GM21447 (cell line): Measurements from ENCODE around the gene DPEP1.
"Not testable (repeated sequence)": the region's sequence is repeated elsewhere in the genome, so short reads cannot be mapped to it uniquely, and the experiment has no call there.

ENCODE experiments used
- ATAC-seq: cut with Tn5 transposase; IDR thresholded peaks from one replicate; pipeline ENCODE4 v1.9.1; 2021; ENCODE audit not compliant: unreplicated experiment

The DPEP1 gene

DNA sequence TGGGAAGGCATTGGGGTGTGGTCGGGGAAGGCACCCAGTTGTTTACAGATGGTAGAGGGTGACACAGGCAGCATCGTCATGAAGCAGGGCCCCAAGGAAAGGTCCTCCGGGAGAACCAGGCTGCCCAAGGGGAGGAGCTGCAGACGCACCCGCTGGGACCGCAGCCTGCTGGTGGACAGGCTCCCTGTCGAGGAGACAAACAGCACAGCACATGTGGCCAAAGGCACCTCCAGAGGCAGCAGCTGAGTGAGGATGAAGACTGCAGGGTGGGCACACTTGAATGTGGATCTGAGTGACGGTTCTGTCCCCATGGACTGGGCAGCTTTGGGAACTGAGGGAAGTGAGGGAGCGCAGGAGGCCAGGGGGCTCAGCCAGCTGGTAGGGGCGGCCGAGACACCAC is 31.7 kb downstream of the DPEP1 start:
- ATAC-seq: no peak

DNA sequence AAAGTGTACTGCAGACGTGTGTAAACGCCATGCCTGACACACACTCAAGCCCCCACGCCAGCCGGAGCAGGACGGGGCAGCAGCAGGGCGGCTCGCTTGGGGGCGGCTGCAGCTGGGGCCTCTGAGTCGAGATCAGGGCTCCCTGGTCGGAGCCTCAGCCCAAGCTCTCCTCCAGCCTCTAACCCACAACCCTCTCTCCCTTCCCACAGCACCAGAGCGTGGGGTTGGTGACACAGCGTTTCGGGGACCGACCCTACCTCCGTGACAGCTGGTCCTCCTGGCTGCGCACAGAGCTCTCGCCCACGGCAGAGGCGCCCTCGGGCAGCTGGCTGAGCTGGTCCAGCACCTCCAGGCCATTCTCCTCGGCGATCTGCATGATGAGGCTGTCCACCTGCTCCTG is 32.8 kb downstream of the DPEP1 start:
- ATAC-seq: no peak

- no peak for ATAC-seq
Measured at GRCh38 chr16:89646906-89647305, 33.5 kb downstream of the DPEP1 start.

- ATAC-seq: no peak
Measured at GRCh38 chr16:89651584-89651983, 38.1 kb downstream of the DPEP1 start.

DNA sequence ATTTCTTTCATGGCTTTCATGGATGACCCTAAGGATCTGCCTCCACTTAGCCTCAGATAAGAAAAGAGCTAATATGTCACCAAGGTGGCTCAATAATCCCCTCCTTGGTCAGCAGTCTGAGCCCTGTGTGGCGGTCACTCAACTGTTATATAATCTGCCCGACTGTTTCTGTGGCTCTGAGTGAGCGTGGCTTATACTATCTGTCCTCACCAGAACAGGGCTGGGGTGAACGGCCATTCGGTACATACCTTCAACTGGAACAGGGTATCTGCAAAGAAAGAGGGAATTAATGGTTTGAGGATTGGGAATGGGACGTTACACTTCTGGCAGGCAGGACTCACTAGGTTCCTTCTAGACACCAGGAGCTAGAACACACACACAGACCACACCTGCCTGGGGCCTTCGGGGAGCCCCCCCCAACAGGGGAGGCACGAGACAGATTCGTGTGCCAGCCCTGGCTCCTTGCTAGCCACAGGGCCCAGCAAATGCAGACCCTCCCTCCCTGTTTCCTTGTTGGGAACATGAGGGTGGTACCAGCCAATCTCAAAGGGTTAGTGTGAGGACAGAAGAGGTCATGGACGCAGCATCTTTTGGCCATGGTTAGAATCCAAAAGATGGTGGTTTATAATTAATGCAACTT is 40.3 kb downstream of the DPEP1 start:
- ATAC-seq: no peak

- ATAC-seq: no peak
Measured at GRCh38 chr16:89655062-89655643, 41.7 kb downstream of the DPEP1 start.

DNA sequence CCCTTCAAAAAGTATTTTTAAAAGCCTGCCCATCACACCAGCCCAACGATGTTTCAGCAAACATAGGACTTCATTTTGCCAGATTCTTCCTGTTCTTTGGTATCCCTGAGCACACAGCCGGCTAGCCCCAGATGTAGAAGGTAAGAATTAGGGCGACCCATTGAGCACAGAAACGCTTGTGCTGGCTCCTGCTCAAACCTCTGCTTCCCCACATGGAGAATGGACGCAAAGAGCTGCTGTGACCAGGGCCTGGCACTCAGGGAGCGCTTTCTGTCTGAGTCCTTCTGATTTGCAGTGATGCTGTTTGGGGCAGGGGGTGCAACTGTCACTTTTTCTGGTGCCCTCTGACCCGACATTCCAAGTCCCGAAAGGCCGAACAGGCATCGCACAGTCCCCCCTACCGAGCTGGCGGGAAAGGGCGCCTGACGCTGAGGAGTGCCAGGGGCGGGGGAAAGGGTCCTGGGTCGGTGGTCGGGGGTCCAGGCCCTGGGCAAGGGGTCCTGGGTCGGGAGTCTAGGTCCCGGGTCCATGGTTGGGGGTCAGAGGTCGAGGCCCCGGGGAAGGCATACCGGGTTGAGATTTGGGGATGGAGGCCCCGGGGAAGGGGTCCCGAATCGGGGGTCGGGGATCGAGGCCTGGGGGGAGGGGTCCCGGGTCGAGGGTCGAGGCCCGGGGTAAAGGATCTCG is 43.1 kb downstream of the DPEP1 start:
- no peak for ATAC-seq

DNA sequence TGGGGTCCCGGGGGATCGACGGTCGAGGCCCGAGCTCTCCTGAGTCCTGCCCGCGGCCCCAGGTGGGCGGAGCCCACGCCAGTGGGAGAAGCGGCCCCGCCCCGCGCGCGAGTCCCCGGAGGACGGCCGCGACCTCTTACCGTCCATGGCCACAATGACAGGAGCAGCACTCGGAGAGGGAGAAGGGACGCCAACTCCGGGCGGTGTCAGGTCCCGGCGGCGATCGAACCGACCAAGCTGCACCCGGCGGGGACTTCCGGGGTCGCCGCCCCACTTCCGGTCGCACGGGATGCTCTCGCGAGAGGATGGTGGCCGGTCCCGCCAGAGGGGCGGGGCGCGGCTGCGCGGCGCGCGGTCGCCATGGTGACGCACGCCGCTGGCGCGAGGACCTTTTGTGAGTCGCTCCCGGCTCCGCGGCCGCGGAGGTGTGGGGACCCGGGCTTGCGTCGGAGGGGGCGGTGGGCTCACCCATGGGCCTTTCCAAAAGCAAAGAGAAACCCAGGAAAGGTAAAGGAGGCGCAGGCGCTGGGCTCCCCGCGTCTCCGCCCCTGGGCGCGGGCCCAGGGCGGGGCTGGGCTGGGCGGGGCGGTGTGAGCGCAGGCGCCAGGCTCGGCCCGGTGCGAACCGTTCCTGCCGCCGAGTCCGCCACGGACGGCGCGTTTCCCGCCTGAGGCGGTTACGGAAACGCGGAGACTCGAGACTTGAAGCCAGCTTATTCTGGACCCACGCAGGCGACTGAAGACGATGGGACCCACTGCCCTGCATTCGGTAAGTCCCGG is 44.2 kb downstream of the DPEP1 start, which contains the start of the genes CHMP1A and SPATA33:
Gene CHMP1A, minus strand, starts transcription at position 267 of the 779 bp plus-strand sequence. Its CDS starts 120 bp downstream, at position 147.
Gene SPATA33, plus strand, starts transcription at position 395 of the 779 bp plus-strand sequence. Its CDS starts 76 bp downstream, at position 471.
- peak; percentile 83 for ATAC-seq

DNA sequence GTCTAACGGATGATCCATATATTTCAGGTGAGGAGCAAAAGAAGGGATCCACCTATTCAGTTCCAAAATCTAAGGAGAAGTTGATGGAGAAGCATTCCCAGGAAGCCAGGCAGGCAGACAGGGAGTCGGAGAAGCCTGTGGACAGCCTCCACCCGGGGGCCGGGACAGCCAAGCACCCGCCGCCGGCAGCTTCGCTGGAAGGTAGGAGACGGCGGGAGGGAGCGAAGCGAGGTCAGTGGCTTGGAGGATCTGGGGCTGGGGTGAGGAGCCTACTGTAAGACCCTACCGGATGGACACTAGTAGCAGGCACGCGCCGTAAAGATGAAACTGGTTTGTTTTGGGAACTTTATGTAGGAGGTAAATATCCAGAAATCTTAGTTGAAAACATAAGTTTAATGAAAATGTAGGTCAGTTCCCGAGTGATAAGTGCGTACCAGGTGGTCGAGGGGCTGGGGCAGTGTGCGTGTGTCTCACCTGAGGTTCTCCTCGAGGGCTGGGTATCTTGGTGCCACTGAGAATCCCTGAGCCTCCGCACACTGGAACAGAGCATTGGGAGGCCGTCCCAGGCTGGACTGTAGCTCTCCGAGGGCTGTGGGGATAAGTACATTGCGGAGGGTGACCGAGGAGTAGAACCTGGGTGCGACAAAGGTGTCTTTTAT is 44.9 kb downstream of the DPEP1 start:
- ATAC-seq: no peak

DNA sequence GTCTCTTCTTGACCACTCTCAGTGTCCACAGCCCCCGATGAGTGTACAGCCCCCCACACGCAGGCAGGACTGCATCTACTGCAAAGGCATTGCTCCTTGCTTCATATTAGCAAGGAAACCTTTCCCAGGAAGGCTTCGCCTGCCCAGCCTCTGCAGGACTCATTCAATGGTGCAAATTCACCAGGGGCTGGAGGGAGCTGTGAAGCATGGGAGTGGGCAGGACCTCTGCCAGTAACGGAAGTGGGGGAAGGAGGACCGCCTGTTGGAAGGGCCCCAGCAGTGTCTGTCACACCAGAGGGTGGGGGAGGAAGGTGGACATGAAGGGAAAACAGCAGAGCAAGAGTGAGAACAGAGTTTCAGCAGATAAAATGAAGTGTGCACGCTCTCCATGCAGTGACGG is 46.7 kb downstream of the DPEP1 start:
- ATAC-seq: no peak

DNA sequence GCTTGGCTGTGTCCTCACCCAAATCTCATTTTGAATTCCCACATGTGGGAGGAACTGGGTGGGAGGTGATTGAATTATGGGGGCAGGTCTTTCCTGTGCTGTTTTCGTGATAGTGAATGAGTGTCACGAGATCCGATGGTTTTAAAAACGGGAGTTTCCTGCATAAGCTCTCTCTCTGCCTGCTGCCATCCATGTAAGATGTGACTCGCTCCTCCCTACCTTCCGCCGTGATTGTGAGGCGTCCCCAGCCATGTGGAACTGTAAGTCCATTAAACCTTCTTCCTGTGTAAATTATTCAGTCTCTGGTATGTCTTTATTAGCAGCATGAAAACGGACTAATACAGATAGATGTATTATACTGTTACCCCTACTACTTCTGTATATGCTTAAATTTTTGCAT is 47.8 kb downstream of the DPEP1 start:
- no peak for ATAC-seq

- not testable (repeated sequence) for ATAC-seq
Measured at GRCh38 chr16:89664238-89664637, 50.8 kb downstream of the DPEP1 start.

GRCh38 chr16:89667000-89667399 is 53.6 kb downstream of the DPEP1 start:
- not testable (repeated sequence) for ATAC-seq

GRCh38 chr16:89667633-89668032 is 54.2 kb downstream of the DPEP1 start:
- ATAC-seq: no peak

DNA sequence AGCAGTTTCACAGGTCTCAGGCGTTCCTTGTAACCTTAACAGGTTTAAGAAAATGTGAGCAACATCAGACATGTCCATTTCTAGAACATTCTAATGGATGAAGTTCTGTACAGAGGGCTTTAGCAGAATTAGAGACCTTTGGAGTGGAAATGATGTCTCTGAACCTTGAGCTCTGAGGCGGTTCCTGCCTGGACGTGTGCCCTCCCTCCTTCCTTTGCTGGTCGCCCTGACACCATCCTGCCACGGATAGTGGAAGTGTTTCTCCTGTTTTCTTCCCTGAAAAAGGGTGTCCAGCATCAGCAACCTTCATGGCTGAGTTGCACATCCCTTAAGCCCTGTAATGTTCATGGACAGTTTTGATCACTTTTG is 55.3 kb downstream of the DPEP1 start:
- no peak for ATAC-seq

GRCh38 chr16:89669755-89670154 is 56.3 kb downstream of the DPEP1 start:
- no peak for ATAC-seq

- no peak for ATAC-seq
Measured at GRCh38 chr16:89670496-89671431, 57.3 kb downstream of the DPEP1 start.

DNA sequence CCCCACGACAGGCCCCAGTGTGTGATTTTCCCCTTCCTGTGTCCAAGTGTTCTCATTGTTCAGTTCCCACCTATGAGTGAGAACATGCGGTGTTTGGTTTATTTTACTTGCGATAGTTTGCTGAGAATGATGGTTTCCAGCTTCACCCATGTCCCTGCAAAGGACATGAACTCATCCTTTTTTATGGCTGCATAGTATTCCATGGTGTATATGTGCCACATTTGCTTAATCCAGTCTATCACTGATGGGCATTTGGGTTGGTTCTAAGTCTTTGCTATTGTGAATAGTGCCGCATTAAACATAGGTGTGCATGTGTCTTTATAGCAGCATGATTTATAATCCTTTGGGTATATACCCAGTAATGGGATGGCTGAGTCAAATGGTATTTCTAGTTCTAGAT is 58.1 kb downstream of the DPEP1 start:
- not testable (repeated sequence) for ATAC-seq

- ATAC-seq: no peak
Measured at GRCh38 chr16:89672177-89672941, 58.9 kb downstream of the DPEP1 start.
